OCI-LY1 (cell line): ENCODE measurements around the gene GABRG3.

Source experiments
- EZH2 ChIP-seq: fragments of 200-600 bp; sonication (generic), shearing (Covaris generic); IDR thresholded peaks from 2 replicates; pipeline ENCODE4 v1.8.0; 2017; ENCODE audit warnings: borderline replicate concordance, mixed run types, mild to moderate bottlenecking, antibody characterized with exemption, low read length, moderate library complexity, mixed read lengths
- TF ChIP-seq, protein P1 (sequence below): fragments of 200-600 bp; sonication (generic), shearing (Covaris generic); IDR thresholded peaks from 2 replicates; pipeline ENCODE4 v1.5.1; 2017; ENCODE audit warnings: mild to moderate bottlenecking, antibody characterized with exemption, low read length, moderate library complexity, mixed read lengths

DNA sequence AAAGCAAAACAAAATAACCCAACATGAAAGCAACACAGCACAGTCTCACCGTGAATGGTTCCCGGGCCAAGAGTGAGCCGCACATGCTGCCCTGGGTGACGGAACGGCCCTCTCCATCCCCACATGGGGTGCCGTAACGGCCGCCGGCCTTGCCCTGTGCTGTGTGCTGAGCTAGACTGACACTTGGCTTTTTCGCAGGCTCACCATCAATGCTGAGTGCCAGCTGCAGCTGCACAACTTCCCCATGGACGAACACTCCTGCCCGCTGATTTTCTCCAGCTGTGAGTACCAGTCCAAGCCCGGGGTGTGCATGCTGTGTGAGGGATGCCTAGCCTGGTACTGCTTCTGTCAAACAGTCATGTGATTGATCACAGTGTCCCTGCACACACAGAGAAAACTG, 357.6 kb downstream of the GABRG3 start:
- TF ChIP-seq EZH2, result no peak
- TF ChIP-seq, protein P1, sequence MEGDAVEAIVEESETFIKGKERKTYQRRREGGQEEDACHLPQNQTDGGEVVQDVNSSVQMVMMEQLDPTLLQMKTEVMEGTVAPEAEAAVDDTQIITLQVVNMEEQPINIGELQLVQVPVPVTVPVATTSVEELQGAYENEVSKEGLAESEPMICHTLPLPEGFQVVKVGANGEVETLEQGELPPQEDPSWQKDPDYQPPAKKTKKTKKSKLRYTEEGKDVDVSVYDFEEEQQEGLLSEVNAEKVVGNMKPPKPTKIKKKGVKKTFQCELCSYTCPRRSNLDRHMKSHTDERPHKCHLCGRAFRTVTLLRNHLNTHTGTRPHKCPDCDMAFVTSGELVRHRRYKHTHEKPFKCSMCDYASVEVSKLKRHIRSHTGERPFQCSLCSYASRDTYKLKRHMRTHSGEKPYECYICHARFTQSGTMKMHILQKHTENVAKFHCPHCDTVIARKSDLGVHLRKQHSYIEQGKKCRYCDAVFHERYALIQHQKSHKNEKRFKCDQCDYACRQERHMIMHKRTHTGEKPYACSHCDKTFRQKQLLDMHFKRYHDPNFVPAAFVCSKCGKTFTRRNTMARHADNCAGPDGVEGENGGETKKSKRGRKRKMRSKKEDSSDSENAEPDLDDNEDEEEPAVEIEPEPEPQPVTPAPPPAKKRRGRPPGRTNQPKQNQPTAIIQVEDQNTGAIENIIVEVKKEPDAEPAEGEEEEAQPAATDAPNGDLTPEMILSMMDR, result no peak
